ENCODE results near the gene SYAP1.

GRCh38 chrX:16722481-16722880 lies 3.1 kb downstream of the SYAP1 start:
- TF ChIP-seq POLR2AphosphoS5 (IDR thresholded peaks at IDR 0.05) = no peak
- no peak for TF ChIP-seq POLR2A (IDR thresholded peaks at IDR 0.05)
- TF ChIP-seq CTCF (IDR thresholded peaks at IDR 0.05) = no peak
